H1 (cell line): ENCODE results near the gene ADK. TPM values are rescaled to one million over a fixed set of nuclear protein-coding genes. Genes with fewer than 3 reads are reported as not detected.

Source experiments
- CTCF ChIA-PET: fragments of 300-600 bp; sonication (Branson Sonifier 250); formaldehyde crosslinking; loops from one replicate; lab custom pipeline; 2021; ENCODE audit not compliant: partially characterized antibody; lab: Charles Lee
- POLR2A ChIA-PET: fragments of 300-600 bp; sonication (Branson Sonifier 250); formaldehyde crosslinking; loops from one replicate; lab custom pipeline; 2021; ENCODE audit warnings: inconsistent platforms; ENCODE audit not compliant: partially characterized antibody; lab: Charles Lee
- DNase-seq, 2 experiments: peaks; one replicate each; pipeline versions ENCODE4 v3.0.0 to v3.0.0-alpha.2; 2010 to 2022; ENCODE audit warnings: low spot score in 2 of 2, low read depth in 1 of 2, mixed read lengths in 1 of 2
- FAIRE-seq: peaks from 2 replicates; lab custom pipeline; 2011; peaks lifted over from hg19 to GRCh38; lab: Jason Lieb, UNC
- H2AFZ ChIP-seq: 2 replicates; pipeline ENCODE4 v1.8.1; 2012; ENCODE audit warnings: low read length, inconsistent platforms
- H2AK5ac ChIP-seq: 2 replicates; pipeline ENCODE4 v1.6.1; 2013; ENCODE audit warnings: low read depth, low read length
- H2BK120ac ChIP-seq: replicated peaks from 2 replicates; pipeline ENCODE3; 2013; ENCODE audit warnings: low read depth, low read length, inconsistent platforms
- H2BK12ac ChIP-seq: 2 replicates; pipeline ENCODE4 v1.6.1; 2013; ENCODE audit warnings: low read depth, low read length
- H2BK15ac ChIP-seq: 2 replicates; pipeline ENCODE4 v1.6.1; 2013; ENCODE audit warnings: low read length
- H2BK20ac ChIP-seq: 2 replicates; pipeline ENCODE4 v1.6.1; 2013; ENCODE audit warnings: low read length
- H2BK5ac ChIP-seq: 2 replicates; pipeline ENCODE4 v1.6.1; 2013; ENCODE audit warnings: low read depth, low read length
- H3K14ac ChIP-seq: 2 replicates; pipeline ENCODE4 v1.6.1; 2013; ENCODE audit warnings: inconsistent platforms; ENCODE audit not compliant: insufficient read length
- H3K18ac ChIP-seq: 2 replicates; pipeline ENCODE4 v1.6.1; 2013; ENCODE audit warnings: low read length; ENCODE audit errors: extremely low read depth
- H3K23ac ChIP-seq: 2 replicates; pipeline ENCODE4 v1.6.1; 2013; ENCODE audit warnings: inconsistent platforms; ENCODE audit not compliant: insufficient read length
- H3K23me2 ChIP-seq: 2 replicates; pipeline ENCODE4 v1.6.1; 2013; ENCODE audit warnings: low read depth, low read length
- H3K27ac ChIP-seq: 2 replicates; pipeline ENCODE4 v1.6.1; 2011; ENCODE audit warnings: low read depth, low read length, inconsistent platforms
- H3K27me3 ChIP-seq, 4 experiments: replicated peaks in 1 of 4; 1 replicate in 1 of 4; 2 replicates in 3 of 4; pipeline versions ENCODE4 v1.6.1 to v1.8.1; 2011 to 2013; ENCODE audit warnings: low read length in 3 of 4, mild to moderate bottlenecking in 3 of 4, inconsistent platforms in 2 of 4, mixed read lengths in 2 of 4, moderate library complexity in 1 of 4; ENCODE audit not compliant: control insufficient read depth in 3 of 4, insufficient read depth in 3 of 4; ENCODE audit errors: extremely low read depth in 1 of 4
- H3K36me3 ChIP-seq, 4 experiments: 2 replicates each; pipeline versions ENCODE4 v1.6.1 to v1.8.1; 2011 to 2013; ENCODE audit warnings: mild to moderate bottlenecking in 4 of 4, low read length in 3 of 4, moderate library complexity in 2 of 4, control low read depth in 1 of 4, inconsistent platforms in 1 of 4; ENCODE audit not compliant: insufficient read depth in 4 of 4, control insufficient read depth in 2 of 4
- H3K4ac ChIP-seq: replicated peaks from 2 replicates; pipeline ENCODE3; 2013; ENCODE audit warnings: low read length, low read depth, mixed read lengths, inconsistent platforms; ENCODE audit not compliant: insufficient read length
- H3K4me1 ChIP-seq, 4 experiments: replicated peaks in 1 of 4; 1 replicate in 1 of 4; 2 replicates in 3 of 4; pipeline versions ENCODE4 v1.6.1 to v1.8.1; 2011 to 2013; ENCODE audit warnings: low read length in 3 of 4, inconsistent platforms in 2 of 4, mixed read lengths in 1 of 4; ENCODE audit not compliant: insufficient read depth in 4 of 4, control insufficient read depth in 3 of 4
- H3K4me2 ChIP-seq, 2 experiments: 2 replicates each; pipeline versions ENCODE4 v1.6.1 to v1.8.1; 2011 to 2013; ENCODE audit warnings: low read depth in 2 of 2, low read length in 2 of 2, control low read depth in 1 of 2, inconsistent platforms in 1 of 2, mild to moderate bottlenecking in 1 of 2; ENCODE audit not compliant: insufficient read depth in 1 of 2
- H3K4me3 ChIP-seq, 4 experiments: fragments of 200-600, 300-600 bp in 1 of 4; sonication (generic), shearing (Covaris generic), sonication (Bioruptor Twin) in 1 of 4; 2 replicates each; pipeline versions ENCODE4 v1.5.1 to v1.8.1; 2011 to 2016; ENCODE audit warnings: low read length in 4 of 4, low read depth in 3 of 4, control low read depth in 2 of 4, inconsistent platforms in 2 of 4, mild to moderate bottlenecking in 2 of 4, mixed read lengths in 1 of 4, moderate library complexity in 1 of 4; ENCODE audit not compliant: insufficient read depth in 2 of 4; ENCODE audit errors: extremely low read depth in 1 of 4
- H3K56ac ChIP-seq: replicated peaks from 2 replicates; pipeline ENCODE3; 2013; ENCODE audit warnings: low read depth, mild to moderate bottlenecking, mixed read lengths, low read length, inconsistent platforms; ENCODE audit not compliant: insufficient read length
- H3K79me1 ChIP-seq: 2 replicates; pipeline ENCODE4 v1.6.1; 2013; ENCODE audit warnings: low read depth, low read length, control low read depth
- H3K79me2 ChIP-seq, 2 experiments: 2 replicates each; pipeline versions ENCODE4 v1.6.1 to v1.8.1; 2012 to 2013; ENCODE audit warnings: low read length in 2 of 2, mild to moderate bottlenecking in 2 of 2, inconsistent platforms in 1 of 2; ENCODE audit not compliant: insufficient read depth in 2 of 2, control insufficient read depth in 1 of 2
- H3K9ac ChIP-seq, 4 experiments: replicated peaks in 1 of 4; 1 replicate in 1 of 4; 2 replicates in 3 of 4; pipeline versions ENCODE4 v1.6.1 to v1.8.1; 2011 to 2013; ENCODE audit warnings: low read depth in 3 of 4, low read length in 3 of 4, control low read depth in 2 of 4, mild to moderate bottlenecking in 2 of 4, moderate library complexity in 2 of 4, inconsistent platforms in 1 of 4; ENCODE audit errors: extremely low read depth in 1 of 4
- H3K9me3 ChIP-seq, 2 experiments: 2 replicates each; pipeline versions ENCODE4 v1.6.1 to v1.8.1; 2012 to 2013; ENCODE audit warnings: mild to moderate bottlenecking in 2 of 2, moderate library complexity in 2 of 2, control low read depth in 1 of 2, inconsistent platforms in 1 of 2, low read depth in 1 of 2, low read length in 1 of 2, mixed read lengths in 1 of 2; ENCODE audit not compliant: insufficient read depth in 2 of 2
- H4K20me1 ChIP-seq, 2 experiments: replicated peaks in 1 of 2; 2 replicates each; pipeline versions ENCODE3 to v1.8.1; 2011 to 2013; ENCODE audit warnings: inconsistent platforms in 2 of 2, low read length in 2 of 2, mild to moderate bottlenecking in 1 of 2; ENCODE audit not compliant: insufficient read depth in 2 of 2, control insufficient read depth in 1 of 2
- H4K5ac ChIP-seq: 2 replicates; pipeline ENCODE4 v1.6.1; 2013; ENCODE audit warnings: low read length, low read depth, mixed read lengths, inconsistent platforms; ENCODE audit not compliant: insufficient read length
- H4K8ac ChIP-seq: 2 replicates; pipeline ENCODE4 v1.8.0; 2013; ENCODE audit warnings: mild to moderate bottlenecking, moderate library complexity, low read length, inconsistent platforms; ENCODE audit not compliant: insufficient read depth; ENCODE audit errors: extremely low read depth
- H4K91ac ChIP-seq: replicated peaks from 2 replicates; pipeline ENCODE3; 2013; ENCODE audit warnings: low read length, mixed read lengths, inconsistent platforms; ENCODE audit not compliant: insufficient read length
- ASH2L ChIP-seq: fragments of 200-600, 300-600 bp; sonication (generic); IDR thresholded peaks from one replicate; pipeline ENCODE4 v1.7.1; 2017; ENCODE audit warnings: low read length
- CHD1 ChIP-seq: IDR thresholded peaks from 2 replicates; pipeline ENCODE4 v1.6.1; 2012; ENCODE audit warnings: low read depth, low read length, improper control_type of control experiment
- CREB1 ChIP-seq: IDR thresholded peaks from 2 replicates; pipeline ENCODE4 v1.6.1; 2012; ENCODE audit warnings: inconsistent platforms
- CTBP2 ChIP-seq: IDR thresholded peaks from 2 replicates; pipeline ENCODE4 v1.7.0; 2011; ENCODE audit warnings: borderline replicate concordance, mild to moderate bottlenecking, moderate library complexity, mixed read lengths, low read length; ENCODE audit not compliant: insufficient read depth, insufficient read length
- GABPA ChIP-seq: IDR thresholded peaks from 2 replicates; pipeline ENCODE4 v1.6.1; 2011; ENCODE audit warnings: mild to moderate bottlenecking, low read length, moderate library complexity, borderline replicate concordance; ENCODE audit not compliant: insufficient read depth
- JUND ChIP-seq: IDR thresholded peaks from 2 replicates; pipeline ENCODE4 v1.6.1; 2011; ENCODE audit warnings: mild to moderate bottlenecking, improper control_type of control experiment, low read length
- RNF2 ChIP-seq: fragments of 200-900, 300-1000 bp; sonication (generic); IDR thresholded peaks from 2 replicates; pipeline ENCODE4 v1.7.1; 2016; ENCODE audit warnings: borderline replicate concordance, low read depth, mild to moderate bottlenecking, antibody characterized with exemption, low read length; ENCODE audit not compliant: poor library complexity, severe bottlenecking; ENCODE audit errors: missing control alignments
- RXRA ChIP-seq: IDR thresholded peaks from 2 replicates; pipeline ENCODE4 v1.6.1; 2011; ENCODE audit warnings: low read depth, mild to moderate bottlenecking, low read length, moderate library complexity; ENCODE audit not compliant: insufficient read depth
- SAP30 ChIP-seq: fragments of 300-600 bp; sonication (generic); IDR thresholded peaks from 2 replicates; pipeline ENCODE4 v1.7.1; 2012; ENCODE audit warnings: low read length, moderate library complexity, mild to moderate bottlenecking, inconsistent platforms; ENCODE audit not compliant: insufficient read depth, insufficient replicate concordance
- SIN3A ChIP-seq, 2 experiments: IDR thresholded peaks in 1 of 2; conservative IDR thresholded peaks in 1 of 2; 2 replicates each; pipeline ENCODE4 v1.6.1; 2011 to 2012; ENCODE audit warnings: low read length in 2 of 2, improper control_type of control experiment in 1 of 2, low read depth in 1 of 2, mild to moderate bottlenecking in 1 of 2
- SUZ12 ChIP-seq: fragments of 200-600 bp; sonication (generic); IDR thresholded peaks from 2 replicates; pipeline ENCODE4 v1.6.1; 2012; ENCODE audit warnings: mild to moderate bottlenecking, inconsistent platforms, low read length, moderate library complexity, mixed read lengths
- WGBS, 2 experiments: shearing (Covaris generic) in 1 of 2; methylation state at CpG; one replicate each; pipeline versions ENCODE4 v1.1.6 to v1.1.7; 2013 to 2015; ENCODE audit warnings: low lambda C conversion rate in 2 of 2, mixed read lengths in 2 of 2, inconsistent platforms in 1 of 2, low coverage in 1 of 2, missing lambda C conversion rate in 1 of 2; ENCODE audit not compliant: insufficient replicate concordance in 2 of 2, insufficient coverage in 1 of 2, insufficient read length in 1 of 2; ENCODE audit errors: extremely low coverage in 1 of 2, missing lambda C conversion rate in 1 of 2; 5-methylcytosine and 5-hydroxymethylcytosine counted together
- polyA plus RNA-seq, 7 experiments: library from polyadenylated mRNA; depleted of rRNA in 3 of 7; stranded (reverse) in 5 of 7; unstranded in 2 of 7; fragments of >200 nt in 5 of 7; fragments of 200-250 nt in 2 of 7; gene quantifications; 1 replicate in 5 of 7; 2 replicates in 1 of 7; 4 replicates in 1 of 7; pipeline versions ENCODE4 v1.2.1 to v1.2.3, GENCODE V29; 2011 to 2013; ENCODE audit warnings: missing spikeins in 2 of 7, mixed read lengths in 2 of 7
- total RNA-seq: library from RNA; stranded (reverse); fragmentation: NEBNext Ultra II Directional; extraction: Animal tissue kit (Norgen Biotek cat#: 25700); gene quantifications from 2 replicates; pipeline ENCODE4 v1.2.1, GENCODE V29; 2021

Gene ADK
- total and polyA plus RNA-seq, 2 of the 8 experiments (the other 6 are each of a cell fraction or from before 2014, with no cell fraction given), result 12.3 to 42.4 TPM

DNA sequence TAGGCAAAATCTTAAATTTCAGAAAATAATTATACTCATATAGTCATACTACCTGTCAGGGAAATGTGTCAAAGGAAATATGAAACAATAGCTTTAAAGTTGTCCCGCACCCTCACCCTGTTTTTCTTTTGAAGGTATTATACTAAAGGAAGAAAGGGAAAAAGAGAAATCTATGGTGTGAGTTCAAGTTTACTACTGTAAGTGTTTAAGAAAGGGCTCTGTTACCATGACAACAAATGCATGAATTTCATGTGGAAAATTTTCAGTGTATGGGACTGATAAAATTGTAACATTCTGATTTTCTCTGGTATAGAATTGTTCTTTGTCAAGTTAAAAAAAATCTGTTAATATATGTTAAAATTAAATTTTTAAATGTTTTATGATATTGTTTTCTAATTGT, 229.8 kb downstream of the ADK start:
- H2BK12ac ChIP-seq, result no peak overlapping the region
- no peak overlapping the region for H2AFZ ChIP-seq
- H3K79me1 ChIP-seq, result no peaks in the 10 kb centered on the region
- no peak overlapping the region for H4K8ac ChIP-seq
- no peak overlapping the region for H3K4ac ChIP-seq
- H4K5ac ChIP-seq, result no peak overlapping the region
- H3K36me3 ChIP-seq, result no peaks in the 10 kb centered on the region
- no peak overlapping the region for H3K9ac ChIP-seq
- ChIA-PET CTCF (interaction anchor here (0.6 kb wide), 1 partner anchor 199 kb away, joined by 3 read pairs; no protein-coding TSS in a partner anchor), POLR2A (interaction anchor here (0.6 kb wide), 1 partner anchor 16 kb away, joined by 4 read pairs; no protein-coding TSS in a partner anchor)
- 79% methylated on average over 1 of the region's 1 CpG; no CpG with 5 or more reads in 1 of the 2 experiments for whole genome bisulfite sequencing, 2 experiments
- H2BK120ac ChIP-seq, result no peak overlapping the region
- H3K23me2 ChIP-seq, result no peaks in the 10 kb centered on the region; the same call in 1 of the 2 replicates
- H4K20me1 ChIP-seq, result no peaks in the 10 kb centered on the region
- FAIRE-seq (no peak), DNase-seq (no peak)
- H3K79me2 ChIP-seq, result 0 out of 4 replicates have a peak, but pooled peaks cover 0 to 2% of the 10 kb centered on the region in 2 experiments
- H3K18ac ChIP-seq, result no peak overlapping the region
- H4K91ac ChIP-seq, result no peak overlapping the region
- no peak overlapping the region for H3K4me2 ChIP-seq
- no peak overlapping the region for H3K27ac ChIP-seq
- H2BK20ac ChIP-seq, result no peak overlapping the region
- H3K56ac ChIP-seq, result no peak overlapping the region
- no peaks in the 10 kb centered on the region for H3K9me3 ChIP-seq
- H3K4me1 ChIP-seq, result no peaks in the 10 kb centered on the region
- H3K23ac ChIP-seq, result no peak overlapping the region
- H3K27me3 ChIP-seq, result peaks cover 0 to 1% (median 0%) of the 10 kb centered on the region in 4 experiments; a peak in 1 of 7 replicates
- H2BK15ac ChIP-seq, result no peak overlapping the region
- H2AK5ac ChIP-seq, result no peak overlapping the region
- no peak overlapping the region for H2BK5ac ChIP-seq
- H3K4me3 ChIP-seq, result no peak overlapping the region
- TF ChIP-seq RNF2 (no peak), CREB1 (no peak), SUZ12 (no peak), ASH2L (no peak), SAP30 (no peak), SIN3A (conservative IDR thresholded peaks at IDR 0.05 in 1 of 2, IDR thresholded peaks at IDR 0.05 in 1 of 2; ENCODE audit: low read depth in 1 of 2, low read length in 2 of 2) (no peak), CTBP2 (no peak), RXRA (no peak), GABPA (no peak), CHD1 (no peak), JUND (no peak)
- H3K14ac ChIP-seq, result no peak overlapping the region
